Measurements from ENCODE around the gene UBTF. TPM values are rescaled to one million over a fixed set of nuclear protein-coding genes. Genes with fewer than 3 reads are reported as not detected.

Gene UBTF
- polyA plus RNA-seq, 1 donor (not counting 4 experiments of a cell fraction or from before 2014, with no cell fraction given): 23.0 TPM

DNA sequence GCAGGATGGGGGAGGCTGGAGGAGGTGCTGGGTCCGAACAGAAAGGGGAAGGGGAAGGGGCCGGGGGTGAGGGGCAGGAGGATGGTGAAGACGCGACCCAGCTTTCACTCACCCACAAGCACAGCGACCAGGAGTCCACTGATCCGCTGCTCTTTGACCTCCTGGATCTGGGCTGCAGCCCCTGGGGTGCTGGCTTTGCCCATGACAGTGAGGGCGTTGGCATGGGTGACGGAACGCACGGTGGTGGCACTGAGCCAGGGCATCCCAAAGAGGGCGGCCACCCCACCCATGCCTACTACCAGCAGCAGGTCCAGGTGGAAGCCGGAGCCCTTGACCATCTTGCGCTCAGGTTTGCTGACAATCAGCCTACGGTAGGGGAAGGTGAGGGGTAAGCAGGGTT is 33.5 kb upstream of the UBTF start:
- Histone ChIP-seq H3K4me1 (ENCODE audit: control insufficient read depth, extremely low read depth, insufficient read depth, low read length) (no peaks in the 10 kb centered on the region), H3K4me3 (ENCODE audit: control insufficient read depth in 2 of 3, extremely low read depth in 1 of 3, insufficient read depth in 2 of 3, low read depth in 1 of 3, low read length in 3 of 3) (no peak overlapping the region), H3K79me2 (ENCODE audit: control insufficient read depth, insufficient read depth, low read length) (no peaks in the 10 kb centered on the region), H3K4me2 (ENCODE audit: control insufficient read depth, extremely low read depth, insufficient read depth, low read depth, low read length) (no peak overlapping the region), H3K36me3 (ENCODE audit: control insufficient read depth in 2 of 2, extremely low read depth in 1 of 2, insufficient read depth in 2 of 2, low read length in 2 of 2) (no peaks in the 10 kb centered on the region), H3K27ac (ENCODE audit: control insufficient read depth, insufficient read depth, low read length) (no peak overlapping the region), H3K27me3 (ENCODE audit: control insufficient read depth, extremely low read depth, insufficient read depth, low read length) (peaks cover 6% of the 10 kb centered on the region), H3K9ac (ENCODE audit: control insufficient read depth, extremely low read depth, insufficient read depth, low read length) (no peak overlapping the region), H4K20me1 (ENCODE audit: control insufficient read depth, extremely low read depth, insufficient read depth, low read length) (no peaks in the 10 kb centered on the region), H2AFZ (ENCODE audit: control insufficient read depth, low read length) (no peak overlapping the region), H3K9me1 (ENCODE audit: control insufficient read depth, extremely low read depth, insufficient read depth, low read length) (no peaks in the 10 kb centered on the region), H3K9me3 (ENCODE audit: control insufficient read depth, low read depth, low read length) (no peaks in the 10 kb centered on the region)
- FAIRE-seq: no peak
- DNase-seq (ENCODE audit: low read depth, low spot score): no peak
- TF ChIP-seq, protein P1, sequence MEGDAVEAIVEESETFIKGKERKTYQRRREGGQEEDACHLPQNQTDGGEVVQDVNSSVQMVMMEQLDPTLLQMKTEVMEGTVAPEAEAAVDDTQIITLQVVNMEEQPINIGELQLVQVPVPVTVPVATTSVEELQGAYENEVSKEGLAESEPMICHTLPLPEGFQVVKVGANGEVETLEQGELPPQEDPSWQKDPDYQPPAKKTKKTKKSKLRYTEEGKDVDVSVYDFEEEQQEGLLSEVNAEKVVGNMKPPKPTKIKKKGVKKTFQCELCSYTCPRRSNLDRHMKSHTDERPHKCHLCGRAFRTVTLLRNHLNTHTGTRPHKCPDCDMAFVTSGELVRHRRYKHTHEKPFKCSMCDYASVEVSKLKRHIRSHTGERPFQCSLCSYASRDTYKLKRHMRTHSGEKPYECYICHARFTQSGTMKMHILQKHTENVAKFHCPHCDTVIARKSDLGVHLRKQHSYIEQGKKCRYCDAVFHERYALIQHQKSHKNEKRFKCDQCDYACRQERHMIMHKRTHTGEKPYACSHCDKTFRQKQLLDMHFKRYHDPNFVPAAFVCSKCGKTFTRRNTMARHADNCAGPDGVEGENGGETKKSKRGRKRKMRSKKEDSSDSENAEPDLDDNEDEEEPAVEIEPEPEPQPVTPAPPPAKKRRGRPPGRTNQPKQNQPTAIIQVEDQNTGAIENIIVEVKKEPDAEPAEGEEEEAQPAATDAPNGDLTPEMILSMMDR (optimal IDR thresholded peaks at IDR 0.05 in 1 of 3, IDR thresholded peaks at IDR 0.05 in 1 of 3, conservative IDR thresholded peaks at IDR 0.05 in 1 of 3; ENCODE audit: extremely low read depth in 1 of 3, insufficient read depth in 2 of 3, low read length in 3 of 3): no peak
- no peak for TF ChIP-seq EZH2 (IDR thresholded peaks at IDR 0.05; ENCODE audit: low read length)
- dilution Hi-C loops (cut with MboI; ENCODE audit: extremely low pct_ligation_motif_present, low sequenced_read_pairs): no loop called here

DNA sequence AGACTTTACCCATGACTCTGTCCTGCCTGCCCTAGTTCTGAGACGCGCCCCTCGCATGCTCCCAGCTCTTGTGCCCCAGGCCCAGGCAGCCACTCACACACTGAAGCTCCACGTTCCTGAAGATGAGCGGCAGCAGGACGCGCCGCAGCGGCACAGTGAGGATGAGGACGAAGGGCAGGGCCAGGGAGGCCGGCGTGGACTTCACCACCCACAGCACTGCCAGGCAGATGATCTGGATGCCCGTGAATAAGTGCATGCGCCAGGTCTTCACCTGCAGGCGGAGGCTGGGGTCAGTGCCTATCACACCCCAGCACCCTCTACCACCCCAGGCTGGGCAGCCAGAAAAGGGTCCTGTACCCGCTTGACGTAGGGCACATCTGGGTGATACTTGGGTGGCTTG is 31.6 kb upstream of the UBTF start:
- H3K9me1 ChIP-seq (ENCODE audit: control insufficient read depth, extremely low read depth, insufficient read depth, low read length): no peaks in the 10 kb centered on the region
- H3K27me3 ChIP-seq (ENCODE audit: control insufficient read depth, extremely low read depth, insufficient read depth, low read length): peaks cover 6% of the 10 kb centered on the region
- no peaks in the 10 kb centered on the region for H4K20me1 ChIP-seq (ENCODE audit: control insufficient read depth, extremely low read depth, insufficient read depth, low read length)
- no peak overlapping the region for H3K27ac ChIP-seq (ENCODE audit: control insufficient read depth, insufficient read depth, low read length)
- H3K36me3 ChIP-seq (ENCODE audit: control insufficient read depth in 2 of 2, extremely low read depth in 1 of 2, insufficient read depth in 2 of 2, low read length in 2 of 2): no peaks in the 10 kb centered on the region
- DNase-seq (ENCODE audit: low read depth, low spot score): no peak
- no peaks in the 10 kb centered on the region for H3K9me3 ChIP-seq (ENCODE audit: control insufficient read depth, low read depth, low read length)
- no peak overlapping the region for H3K9ac ChIP-seq (ENCODE audit: control insufficient read depth, extremely low read depth, insufficient read depth, low read length)
- no peak overlapping the region for H2AFZ ChIP-seq (ENCODE audit: control insufficient read depth, low read length)
- dilution Hi-C loops (cut with MboI; ENCODE audit: extremely low pct_ligation_motif_present, low sequenced_read_pairs): no loop called here
- no peak overlapping the region for H3K4me3 ChIP-seq (ENCODE audit: control insufficient read depth in 2 of 3, extremely low read depth in 1 of 3, insufficient read depth in 2 of 3, low read depth in 1 of 3, low read length in 3 of 3)
- H3K4me2 ChIP-seq (ENCODE audit: control insufficient read depth, extremely low read depth, insufficient read depth, low read depth, low read length): no peak overlapping the region
- H3K4me1 ChIP-seq (ENCODE audit: control insufficient read depth, extremely low read depth, insufficient read depth, low read length): no peaks in the 10 kb centered on the region
- no peak for TF ChIP-seq EZH2 (IDR thresholded peaks at IDR 0.05; ENCODE audit: low read length)
- TF ChIP-seq, protein P1 (optimal IDR thresholded peaks at IDR 0.05 in 1 of 3, IDR thresholded peaks at IDR 0.05 in 1 of 3, conservative IDR thresholded peaks at IDR 0.05 in 1 of 3; ENCODE audit: extremely low read depth in 1 of 3, insufficient read depth in 2 of 3, low read length in 3 of 3): no peak
- H3K79me2 ChIP-seq (ENCODE audit: control insufficient read depth, insufficient read depth, low read length): no peaks in the 10 kb centered on the region
- no peak for FAIRE-seq
